CD4-positive, alpha-beta T cell (primary cell): ENCODE measurements around the gene XRCC4. TPM values are rescaled to one million over a fixed set of nuclear protein-coding genes. Genes with fewer than 3 reads are reported as not detected.

Experiments
- ATAC-seq: fragments of 200-7000 bp; cut with Tn5 transposase; one replicate; pipeline ENCODE4 v1.10.0; 2022; ENCODE audit warnings: mild to moderate bottlenecking; ENCODE audit not compliant: poor library complexity
- CTCF ChIA-PET: fragments of 350-600 bp; sonication (Branson Sonifier 250); formaldehyde crosslinking; loops from one replicate; lab custom pipeline; 2021; ENCODE audit warnings: antibody characterized with exemption, inconsistent platforms; lab: Charles Lee
- POLR2A ChIA-PET: fragments of 350-600 bp; sonication (Branson Sonifier 250); formaldehyde crosslinking; loops from one replicate; lab custom pipeline; 2021; ENCODE audit warnings: antibody characterized with exemption, inconsistent platforms; lab: Charles Lee
- DNase-seq, 14 experiments: peaks; one replicate each; pipeline ENCODE4 v3.0.0-alpha.2; 2013 to 2020; ENCODE audit warnings: mixed read lengths in 2 of 14
- H3K27ac ChIP-seq, 2 donors: one replicate each; pipeline versions ENCODE4 v1.5.1 to v1.7.0; 2013; ENCODE audit warnings: low read length in 2 of 2, low read depth in 1 of 2, mild to moderate bottlenecking in 1 of 2
- H3K27me3 ChIP-seq, 2 experiments: 1 replicate in 1 of 2; 2 replicates in 1 of 2; pipeline versions ENCODE4 v1.6.1 to v1.7.0; 2013; ENCODE audit warnings: low read length in 2 of 2, control low read depth in 1 of 2, mild to moderate bottlenecking in 1 of 2, moderate library complexity in 1 of 2; ENCODE audit not compliant: insufficient read depth in 2 of 2, control insufficient read depth in 1 of 2
- H3K36me3 ChIP-seq: one replicate; pipeline ENCODE4 v1.6.1; 2013; ENCODE audit warnings: low read length, control low read depth; ENCODE audit not compliant: insufficient read depth
- H3K4me1 ChIP-seq: one replicate; pipeline ENCODE4 v1.6.1; 2013; ENCODE audit warnings: low read length, control low read depth; ENCODE audit not compliant: insufficient read depth
- H3K4me3 ChIP-seq: one replicate; pipeline ENCODE4 v1.5.1; 2013; ENCODE audit warnings: mild to moderate bottlenecking, low read length, moderate library complexity
- H3K9me3 ChIP-seq, 2 experiments: 1 replicate in 1 of 2; 2 replicates in 1 of 2; pipeline versions ENCODE4 v1.6.1 to v1.7.0; 2013; ENCODE audit warnings: low read length in 2 of 2, mild to moderate bottlenecking in 2 of 2, control low read depth in 1 of 2, moderate library complexity in 1 of 2; ENCODE audit not compliant: control insufficient read depth in 1 of 2, insufficient read depth in 1 of 2
- H3K27ac Mint-ChIP-seq: one replicate; pipeline ENCODE4 v1.8.0; 2020; ENCODE audit warnings: mixed read lengths
- H3K27me3 Mint-ChIP-seq: one replicate; pipeline ENCODE4 v1.8.0; 2021; ENCODE audit warnings: mixed read lengths
- H3K36me3 Mint-ChIP-seq: one replicate; pipeline ENCODE4 v1.8.0; 2021; ENCODE audit warnings: low read depth, mixed read lengths
- H3K4me1 Mint-ChIP-seq: one replicate; pipeline ENCODE4 v1.8.0; 2021; ENCODE audit warnings: low read depth, mixed read lengths
- H3K4me3 Mint-ChIP-seq: one replicate; pipeline ENCODE4 v1.8.0; 2020; ENCODE audit warnings: mild to moderate bottlenecking, mixed read lengths
- H3K9me3 Mint-ChIP-seq: one replicate; pipeline ENCODE4 v1.8.0; 2020; ENCODE audit warnings: mixed read lengths
- CTCF ChIP-seq: fragments of 200-600 bp; IDR thresholded peaks from one replicate; pipeline ENCODE4 v1.8.0; 2022; ENCODE audit warnings: antibody characterized with exemption, mild to moderate bottlenecking
- intact Hi-C, 2 experiments: fragments of 100-400 bp; cut with DNase I in 1 of 2; cut with micrococcal nuclease in 1 of 2; formaldehyde crosslinking; loops; one replicate each; pipeline versions ENCODE4 v1.15.1 to v1.9.0; 2023 to 2025; cut with DNase I, micrococcal nuclease
- total RNA-seq, 174 experiments: library from RNA in 2 of 174; stranded (reverse) in 2 of 174; gene quantifications; one replicate each; pipeline ENCODE4 v1.2.3 and lab custom pipeline; 2021 to 2026

XRCC4 gene
- total RNA-seq, 2 experiments from 2014 or later = 1.8 TPM

GRCh38 chr5:83093692-83094091, 16.3 kb downstream of the XRCC4 start:
- no peak overlapping the region for H3K27ac Mint-ChIP-seq
- Histone ChIP-seq H3K36me3 (no peaks in the 10 kb centered on the region), H3K4me3 (no peak overlapping the region), H3K4me1 (no peaks in the 10 kb centered on the region), H3K9me3 (peaks cover 0 to 16% of the 10 kb centered on the region in 2 experiments), H3K27ac (no peak overlapping the region), H3K27me3 (no peaks in the 10 kb centered on the region)
- intact Hi-C loops = no loop called here
- no peaks in the 10 kb centered on the region for H3K27me3 Mint-ChIP-seq
- POLR2A ChIA-PET = no interaction called here
- peaks cover 38% of the 10 kb centered on the region for H3K36me3 Mint-ChIP-seq
- CTCF ChIA-PET = no interaction called here
- no peak for TF ChIP-seq CTCF
- DNase-seq (no peak), ATAC-seq (no peak)
- H3K4me3 Mint-ChIP-seq = no peak overlapping the region
- H3K9me3 Mint-ChIP-seq = peaks cover 9% of the 10 kb centered on the region
- H3K4me1 Mint-ChIP-seq = peaks cover 29% of the 10 kb centered on the region

- H3K4me3 ChIP-seq = no peak overlapping the region
- H3K27ac ChIP-seq = no peak overlapping the region
- peaks cover 0 to 16% of the 10 kb centered on the region in 2 experiments for H3K9me3 ChIP-seq
- DNase-seq (no peak), ATAC-seq (no peak)
- Mint-ChIP-seq H3K36me3 (peaks cover 38% of the 10 kb centered on the region), H3K27me3 (no peaks in the 10 kb centered on the region), H3K9me3 (peaks cover 9% of the 10 kb centered on the region), H3K4me3 (no peak overlapping the region), H3K27ac (no peak overlapping the region), H3K4me1 (peaks cover 29% of the 10 kb centered on the region)
- CTCF ChIA-PET = no interaction called here
- no peaks in the 10 kb centered on the region for H3K4me1 ChIP-seq
- no peaks in the 10 kb centered on the region for H3K36me3 ChIP-seq
- intact Hi-C loops = no loop called here
- no peaks in the 10 kb centered on the region for H3K27me3 ChIP-seq
- TF ChIP-seq CTCF = no peak
- POLR2A ChIA-PET = interaction anchor here (0.7 kb wide), 1 partner anchor 818 kb away, joined by 5 read pairs; no protein-coding TSS in a partner anchor
These were observed 18.0 kb downstream of the XRCC4 start for GRCh38 chr5:83095163-83095956.

GRCh38 chr5:83095957-83096539, 18.7 kb downstream of the XRCC4 start:
- Histone ChIP-seq H3K4me1 (no peaks in the 10 kb centered on the region), H3K9me3 (peaks cover 0 to 16% of the 10 kb centered on the region in 2 experiments), H3K27me3 (no peaks in the 10 kb centered on the region), H3K27ac (no peak overlapping the region), H3K36me3 (no peaks in the 10 kb centered on the region), H3K4me3 (no peak overlapping the region)
- H3K4me1 Mint-ChIP-seq = peaks cover 26% of the 10 kb centered on the region
- peaks cover 9% of the 10 kb centered on the region for H3K9me3 Mint-ChIP-seq
- ATAC-seq (no peak), DNase-seq (no peak)
- intact Hi-C loops = no loop called here
- H3K4me3 Mint-ChIP-seq = no peak overlapping the region
- H3K27ac Mint-ChIP-seq = no peak overlapping the region
- POLR2A ChIA-PET = no interaction called here
- no peaks in the 10 kb centered on the region for H3K27me3 Mint-ChIP-seq
- no peak for TF ChIP-seq CTCF
- CTCF ChIA-PET = no interaction called here
- H3K36me3 Mint-ChIP-seq = peaks cover 38% of the 10 kb centered on the region
